ENCODE results near the gene GOLGA6L7. TPM values are rescaled to one million over a fixed set of nuclear protein-coding genes. Genes with fewer than 3 reads are reported as not detected.
A peak's percentile ranks its signal among the peaks of the same experiment; 100 is the strongest.

GOLGA6L7 gene
- total and polyA plus RNA-seq, 2 of the 4 experiments (the other 2 are of a cell fraction): not detected

DNA sequence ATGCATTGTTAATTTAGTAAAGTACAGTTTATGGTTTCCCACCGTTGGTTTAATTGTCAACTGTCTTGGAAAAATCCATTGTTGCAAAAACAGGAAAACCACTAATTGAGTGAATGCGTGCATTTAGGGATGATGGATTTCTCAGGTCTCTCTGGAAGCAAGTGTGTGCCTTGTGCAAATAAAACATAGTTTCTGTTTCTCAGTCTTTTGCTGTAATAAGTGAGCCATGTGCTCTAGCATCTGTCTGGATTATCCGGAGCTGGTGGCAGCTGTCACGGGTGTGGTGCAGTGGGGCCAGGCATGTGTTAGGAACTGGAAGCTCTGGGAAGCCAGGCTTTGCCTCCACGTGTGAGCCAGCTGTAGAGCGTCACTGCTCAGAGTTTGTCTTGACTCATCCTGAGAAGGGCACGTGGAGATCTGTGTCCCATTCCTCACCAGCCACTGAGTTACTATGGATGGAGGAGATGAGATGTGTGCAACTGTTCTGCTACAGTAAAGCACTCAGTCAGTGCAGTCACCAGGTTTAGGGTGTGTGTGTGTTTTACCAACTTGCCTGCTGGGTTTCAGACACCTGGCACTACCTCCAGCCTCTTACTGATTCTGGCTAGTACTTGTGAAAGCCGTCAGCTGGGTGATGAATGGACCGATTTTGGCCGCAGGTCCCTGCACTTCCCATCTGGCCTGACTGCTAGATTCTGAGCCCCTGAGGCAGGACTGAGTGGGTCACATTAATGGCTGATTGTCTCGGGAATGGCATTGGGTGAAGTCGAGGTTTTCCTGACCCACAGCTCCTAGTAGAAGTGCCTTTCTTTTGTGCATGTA, 44.6 kb upstream of the GOLGA6L7 start:
- 74% methylated on average over 5 of the region's 12 CpGs; no CpG with 5 or more reads in 1 of the 2 experiments for WGBS, 2 experiments (ENCODE audit: extremely low coverage in 2 of 2, insufficient read length in 1 of 2)
- no peak overlapping the region for H3K9ac ChIP-seq (ENCODE audit: low read depth, low read length)
- H3K36me3 ChIP-seq (ENCODE audit: control insufficient read depth, insufficient read depth, low read length): no peaks in the 10 kb centered on the region
- H3K27ac ChIP-seq (ENCODE audit: insufficient read depth, low read length): no peak overlapping the region
- BruUV-seq (replicated peaks): no TSS peak
- intact Hi-C loops (cut with micrococcal nuclease) (no loop called here), dilution Hi-C loops (cut with HindIII; ENCODE audit: low sequenced_read_pairs, unreplicated experiment) (no loop called here), in situ Hi-C loops (cut with MboI; ENCODE audit: low sequenced_read_pairs) (no loop called here)
- no peak overlapping the region for H3K56ac ChIP-seq (ENCODE audit: extremely low read depth, insufficient read depth, low read length)
- POLR2A ChIA-PET (ENCODE audit: unreplicated experiment): no interaction called here
- peak overlapping the region; percentile 11; the same call in 1 of the 3 replicates for H2BK15ac ChIP-seq (ENCODE audit: low read depth, low read length)
- H4K8ac ChIP-seq (ENCODE audit: low read depth in 2 of 2, low read length in 2 of 2): 0 out of 4 replicates have a peak overlapping the region, but pooled peaks of 1 of the 2 experiments have one; percentile 6
- H3K9me3 ChIP-seq (ENCODE audit: control insufficient read depth, insufficient read depth, low read length): no peaks in the 10 kb centered on the region; the same call in 1 of the 2 replicates
- H3K79me1 ChIP-seq (ENCODE audit: low read depth in 1 of 2, low read length in 2 of 2): peaks cover 12 to 89% of the 10 kb centered on the region in 2 experiments
- DNase-seq (peak; percentile 75), ATAC-seq (ENCODE audit: low read depth) (peak; percentile 57)
- peak overlapping the region; percentile 85 for H2AK5ac ChIP-seq (ENCODE audit: low read depth, low read length)
- peaks cover 14% of the 10 kb centered on the region for H3K4me1 ChIP-seq (ENCODE audit: control insufficient read depth, insufficient read depth, low read length)
- no peak overlapping the region for H3K4me2 ChIP-seq (ENCODE audit: low read depth, low read length)
- peak overlapping the region; percentile 15 for H2BK5ac ChIP-seq (ENCODE audit: low read depth, low read length, poor library complexity, severe bottlenecking)
- CTCF ChIA-PET: no interaction called here
- H3K27me3 ChIP-seq (ENCODE audit: control insufficient read depth, insufficient read depth, low read length): no peaks in the 10 kb centered on the region
- peak overlapping the region; percentile 68 for H3K14ac ChIP-seq (replicated peaks; ENCODE audit: low read depth, low read length)
- H2AK9ac ChIP-seq (replicated peaks; ENCODE audit: low read depth, low read length, poor library complexity): no peak overlapping the region
- H2BK120ac ChIP-seq (ENCODE audit: low read depth, low read length): peak overlapping the region; percentile 55
- peak overlapping the region; percentile 31; the same call in 1 of the 2 replicates for H4K91ac ChIP-seq (ENCODE audit: insufficient read depth, low read depth, low read length)
- H2BK20ac ChIP-seq (ENCODE audit: low read depth, low read length): peak overlapping the region; percentile 47
- no peak overlapping the region for H3K4me3 ChIP-seq (ENCODE audit: insufficient read depth, low read depth, low read length)
- H2AFZ ChIP-seq (replicated peaks; ENCODE audit: low read length, poor library complexity): no peak overlapping the region
- H3K23ac ChIP-seq (ENCODE audit: low read depth, low read length): peak overlapping the region; percentile 83
- H3K18ac ChIP-seq (ENCODE audit: low read depth, low read length): no peak overlapping the region
- H3K4ac ChIP-seq (ENCODE audit: low read depth, low read length): peak overlapping the region; percentile 39; the same call in 1 of the 2 replicates
- H4K20me1 ChIP-seq (ENCODE audit: insufficient read depth, low read length): peaks cover 17% of the 10 kb centered on the region; the same call in 1 of the 2 replicates
- H4K5ac ChIP-seq (ENCODE audit: low read depth, low read length): no peak overlapping the region
- peaks cover 18% of the 10 kb centered on the region for H3K9me1 ChIP-seq (ENCODE audit: insufficient read depth, low read length)
- TF ChIP-seq CEBPB (IDR thresholded peaks at IDR 0.05; ENCODE audit: low read depth, low read length): no peak
- no peak for TF ChIP-seq FOS (IDR thresholded peaks at IDR 0.05; ENCODE audit: low read depth, low read length)
- TF ChIP-seq MXI1 (IDR thresholded peaks at IDR 0.05; ENCODE audit: borderline replicate concordance, low read depth, low read length): peak; percentile 85; the same call in 1 of the 2 replicates
- no peak for TF ChIP-seq RAD21 (IDR thresholded peaks at IDR 0.05; ENCODE audit: low read length)
- no peak for TF ChIP-seq SMC3 (IDR thresholded peaks at IDR 0.05; ENCODE audit: low read depth, low read length)
- no peak for TF ChIP-seq ELK1 (IDR thresholded peaks at IDR 0.05; ENCODE audit: borderline replicate concordance, low read depth, low read length)
- no peak for TF ChIP-seq POLR2A (IDR thresholded peaks at IDR 0.05; ENCODE audit: low read depth, low read length)
- no peak for TF ChIP-seq MAFK (IDR thresholded peaks at IDR 0.05; ENCODE audit: low read depth, low read length)
- no peak for TF ChIP-seq NFE2L2 (IDR thresholded peaks at IDR 0.05; ENCODE audit: low read depth, low read length)
- no peak for TF ChIP-seq MAZ (IDR thresholded peaks at IDR 0.05; ENCODE audit: borderline replicate concordance, low read depth, low read length)
- no peak for TF ChIP-seq RCOR1 (IDR thresholded peaks at IDR 0.05; ENCODE audit: insufficient replicate concordance, low read length)
- TF ChIP-seq, protein P1, sequence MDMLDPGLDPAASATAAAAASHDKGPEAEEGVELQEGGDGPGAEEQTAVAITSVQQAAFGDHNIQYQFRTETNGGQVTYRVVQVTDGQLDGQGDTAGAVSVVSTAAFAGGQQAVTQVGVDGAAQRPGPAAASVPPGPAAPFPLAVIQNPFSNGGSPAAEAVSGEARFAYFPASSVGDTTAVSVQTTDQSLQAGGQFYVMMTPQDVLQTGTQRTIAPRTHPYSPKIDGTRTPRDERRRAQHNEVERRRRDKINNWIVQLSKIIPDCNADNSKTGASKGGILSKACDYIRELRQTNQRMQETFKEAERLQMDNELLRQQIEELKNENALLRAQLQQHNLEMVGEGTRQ (IDR thresholded peaks at IDR 0.05; ENCODE audit: low read depth, low read length): peak; percentile 67
- no peak for TF ChIP-seq CHD1 (IDR thresholded peaks at IDR 0.05; ENCODE audit: low read depth, low read length)
- TF ChIP-seq, protein P2, sequence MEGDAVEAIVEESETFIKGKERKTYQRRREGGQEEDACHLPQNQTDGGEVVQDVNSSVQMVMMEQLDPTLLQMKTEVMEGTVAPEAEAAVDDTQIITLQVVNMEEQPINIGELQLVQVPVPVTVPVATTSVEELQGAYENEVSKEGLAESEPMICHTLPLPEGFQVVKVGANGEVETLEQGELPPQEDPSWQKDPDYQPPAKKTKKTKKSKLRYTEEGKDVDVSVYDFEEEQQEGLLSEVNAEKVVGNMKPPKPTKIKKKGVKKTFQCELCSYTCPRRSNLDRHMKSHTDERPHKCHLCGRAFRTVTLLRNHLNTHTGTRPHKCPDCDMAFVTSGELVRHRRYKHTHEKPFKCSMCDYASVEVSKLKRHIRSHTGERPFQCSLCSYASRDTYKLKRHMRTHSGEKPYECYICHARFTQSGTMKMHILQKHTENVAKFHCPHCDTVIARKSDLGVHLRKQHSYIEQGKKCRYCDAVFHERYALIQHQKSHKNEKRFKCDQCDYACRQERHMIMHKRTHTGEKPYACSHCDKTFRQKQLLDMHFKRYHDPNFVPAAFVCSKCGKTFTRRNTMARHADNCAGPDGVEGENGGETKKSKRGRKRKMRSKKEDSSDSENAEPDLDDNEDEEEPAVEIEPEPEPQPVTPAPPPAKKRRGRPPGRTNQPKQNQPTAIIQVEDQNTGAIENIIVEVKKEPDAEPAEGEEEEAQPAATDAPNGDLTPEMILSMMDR (conservative IDR thresholded peaks at IDR 0.05; ENCODE audit: low read depth, low read length): no peak

Measured in IMR-90 (cell line).